H9 (cell line): Measurements from ENCODE around the gene IFIT1B. TPM values are rescaled to one million over a fixed set of nuclear protein-coding genes. Genes with fewer than 3 reads are reported as not detected.

Source experiments
- DNase-seq: peaks from one replicate; pipeline ENCODE4 v3.0.0-alpha.2; 2017
- H2AFZ ChIP-seq: one replicate; pipeline ENCODE4 v1.6.1; 2013; ENCODE audit warnings: mild to moderate bottlenecking, low read length, control low read depth, moderate library complexity
- H2AK5ac ChIP-seq: 2 replicates; pipeline ENCODE4 v1.6.1; 2013; ENCODE audit warnings: low read length, control low read depth, mixed read lengths; ENCODE audit not compliant: insufficient read length
- H2BK120ac ChIP-seq: one replicate; pipeline ENCODE4 v1.6.1; 2013; ENCODE audit warnings: low read depth, mild to moderate bottlenecking, low read length, control low read depth, inconsistent platforms; ENCODE audit not compliant: poor library complexity, severe bottlenecking
- H2BK12ac ChIP-seq: 2 replicates; pipeline ENCODE4 v1.6.1; 2013; ENCODE audit warnings: low read length, control low read depth, mixed read lengths, low read depth; ENCODE audit not compliant: insufficient read length
- H2BK15ac ChIP-seq: 2 replicates; pipeline ENCODE4 v1.6.1; 2013; ENCODE audit warnings: low read depth, low read length, control low read depth
- H2BK20ac ChIP-seq: one replicate; pipeline ENCODE4 v1.6.1; 2013; ENCODE audit warnings: low read depth, mild to moderate bottlenecking, low read length, control low read depth, inconsistent platforms; ENCODE audit not compliant: poor library complexity, severe bottlenecking
- H2BK5ac ChIP-seq: 2 replicates; pipeline ENCODE4 v1.6.1; 2013; ENCODE audit warnings: low read length, control low read depth, mixed read lengths; ENCODE audit not compliant: insufficient read length
- H3K14ac ChIP-seq: 2 replicates; pipeline ENCODE4 v1.6.1; 2013; ENCODE audit warnings: low read length, control low read depth; ENCODE audit not compliant: insufficient read depth
- H3K18ac ChIP-seq: 2 replicates; pipeline ENCODE4 v1.6.1; 2013; ENCODE audit warnings: low read depth, mild to moderate bottlenecking, mixed read lengths, low read length, control low read depth; ENCODE audit not compliant: insufficient read length
- H3K23ac ChIP-seq: 2 replicates; pipeline ENCODE4 v1.6.1; 2013; ENCODE audit warnings: low read length, control low read depth, mixed read lengths, low read depth; ENCODE audit not compliant: insufficient read length
- H3K23me2 ChIP-seq: 2 replicates; pipeline ENCODE4 v1.6.1; 2013; ENCODE audit warnings: low read depth, mild to moderate bottlenecking, mixed read lengths, low read length, control low read depth; ENCODE audit not compliant: insufficient read length, poor library complexity, severe bottlenecking
- H3K27ac ChIP-seq: 2 replicates; pipeline ENCODE4 v1.5.1; 2013; ENCODE audit warnings: low read length, control low read depth, mixed read lengths, low read depth; ENCODE audit not compliant: insufficient read length
- H3K27me3 ChIP-seq: 2 replicates; pipeline ENCODE4 v1.6.1; 2013; ENCODE audit warnings: low read length, control low read depth, inconsistent platforms; ENCODE audit not compliant: insufficient read depth
- H3K4ac ChIP-seq: 2 replicates; pipeline ENCODE4 v1.6.1; 2013; ENCODE audit warnings: low read depth, mild to moderate bottlenecking, control low read depth, inconsistent platforms, low read length, moderate library complexity
- H3K4me1 ChIP-seq: 2 replicates; pipeline ENCODE4 v1.6.1; 2013; ENCODE audit warnings: low read length, control low read depth, inconsistent platforms; ENCODE audit not compliant: insufficient read depth
- H3K4me2 ChIP-seq: 2 replicates; pipeline ENCODE4 v1.6.1; 2013; ENCODE audit warnings: low read length, control low read depth, mixed read lengths; ENCODE audit not compliant: insufficient read length, insufficient read depth
- H3K56ac ChIP-seq: 2 replicates; pipeline ENCODE4 v1.6.1; 2013; ENCODE audit warnings: low read depth, mild to moderate bottlenecking, mixed read lengths, low read length, control low read depth; ENCODE audit not compliant: insufficient read length
- H3K79me1 ChIP-seq: 2 replicates; pipeline ENCODE4 v1.6.1; 2013; ENCODE audit warnings: low read depth, mild to moderate bottlenecking, moderate library complexity, low read length, control low read depth, inconsistent platforms; ENCODE audit not compliant: insufficient read depth, poor library complexity, severe bottlenecking
- H3K79me2 ChIP-seq: 2 replicates; pipeline ENCODE4 v1.6.1; 2013; ENCODE audit warnings: low read length, control low read depth, inconsistent platforms; ENCODE audit not compliant: insufficient read depth
- H3K9ac ChIP-seq: 2 replicates; pipeline ENCODE4 v1.6.1; 2013; ENCODE audit warnings: low read length, control low read depth, mixed read lengths; ENCODE audit not compliant: insufficient read length; ENCODE audit errors: extremely low read depth
- H3K9me3 ChIP-seq: one replicate; pipeline ENCODE4 v1.6.1; 2013; ENCODE audit warnings: low read depth, low read length, inconsistent platforms; ENCODE audit not compliant: control insufficient read depth
- H3T11ph ChIP-seq: one replicate; pipeline ENCODE4 v1.6.1; 2013; ENCODE audit warnings: mild to moderate bottlenecking, low read length, control low read depth, inconsistent platforms
- H4K20me1 ChIP-seq: one replicate; pipeline ENCODE4 v1.6.1; 2013; ENCODE audit not compliant: control insufficient read depth, insufficient read length, insufficient read depth
- H4K5ac ChIP-seq: 2 replicates; pipeline ENCODE4 v1.6.1; 2013; ENCODE audit warnings: low read depth, mild to moderate bottlenecking, mixed read lengths, low read length, control low read depth; ENCODE audit not compliant: insufficient read length
- H4K8ac ChIP-seq: replicated peaks from 2 replicates; pipeline ENCODE4 v1.6.1; 2013; ENCODE audit warnings: low read length, control low read depth, mixed read lengths, low read depth; ENCODE audit not compliant: insufficient read length
- H4K91ac ChIP-seq: 2 replicates; pipeline ENCODE4 v1.6.1; 2013; ENCODE audit warnings: low read depth, mild to moderate bottlenecking, moderate library complexity, mixed read lengths, low read length, control low read depth; ENCODE audit not compliant: insufficient read length
- H3K27ac Mint-ChIP-seq, 3 experiments: 2 replicates in 2 of 3; 3 replicates in 1 of 3; pipeline ENCODE4 v1.8.0; 2020 to 2021; ENCODE audit warnings: mixed read lengths in 3 of 3, mild to moderate bottlenecking in 1 of 3, moderate library complexity in 1 of 3
- H3K27me3 Mint-ChIP-seq: 2 replicates; pipeline ENCODE4 v1.8.0; 2021; ENCODE audit warnings: low read depth, mild to moderate bottlenecking, moderate library complexity, mixed read lengths
- H3K36me3 Mint-ChIP-seq, 3 experiments: 2 replicates in 2 of 3; 3 replicates in 1 of 3; pipeline ENCODE4 v1.8.0; 2020 to 2021; ENCODE audit warnings: low read depth in 3 of 3, mixed read lengths in 3 of 3; ENCODE audit not compliant: insufficient read depth in 1 of 3
- H3K4me1 Mint-ChIP-seq, 2 experiments: 2 replicates each; pipeline ENCODE4 v1.8.0; 2020; ENCODE audit warnings: mixed read lengths in 2 of 2
- H3K4me3 Mint-ChIP-seq, 2 experiments: 2 replicates in 1 of 2; 3 replicates in 1 of 2; pipeline ENCODE4 v1.8.0; 2020 to 2021; ENCODE audit warnings: mild to moderate bottlenecking in 2 of 2, mixed read lengths in 2 of 2, moderate library complexity in 1 of 2
- H3K9me3 Mint-ChIP-seq, 2 experiments: 2 replicates in 1 of 2; 3 replicates in 1 of 2; pipeline ENCODE4 v1.8.0; 2020; ENCODE audit warnings: mild to moderate bottlenecking in 2 of 2, mixed read lengths in 2 of 2, moderate library complexity in 1 of 2
- CTCF ChIP-seq: fragments of 200-600 bp; sonication (generic); conservative IDR thresholded peaks from 3 replicates; pipeline ENCODE4 v1.8.0; 2021; ENCODE audit warnings: antibody characterized with exemption, mild to moderate bottlenecking
- WGBS: extraction: QIAGEN DNeasy Blood & Tissue Kit; methylation state at CpG from one replicate; pipeline ENCODE4 v1.1.7; 2013; ENCODE audit warnings: missing lambda C conversion rate, low lambda C conversion rate, mixed read lengths; ENCODE audit not compliant: insufficient read length; ENCODE audit errors: extremely low coverage; 5-methylcytosine and 5-hydroxymethylcytosine counted together
- total RNA-seq: library from RNA; stranded (reverse); gene quantifications from 2 replicates; pipeline ENCODE4 v1.2.1, GENCODE V29; 2021

IFIT1B gene
- total RNA-seq, 1 experiment from 2014 or later = not detected

- Histone ChIP-seq H3T11ph (no peak overlapping the region), H2AFZ (no peak overlapping the region), H4K8ac (no peak overlapping the region), H4K91ac (no peak overlapping the region), H3K14ac (no peak overlapping the region), H3K4me2 (no peak overlapping the region), H3K23ac (no peak overlapping the region), H3K27me3 (no peaks in the 10 kb centered on the region), H3K9me3 (no peaks in the 10 kb centered on the region), H3K4me1 (no peaks in the 10 kb centered on the region; the same call in 1 of the 2 replicates), H3K79me2 (no peaks in the 10 kb centered on the region), H3K18ac (no peak overlapping the region), H4K20me1 (no peaks in the 10 kb centered on the region), H2BK12ac (no peak overlapping the region), H2BK5ac (no peak overlapping the region), H3K4ac (no peak overlapping the region), H2BK20ac (no peak overlapping the region), H2AK5ac (no peak overlapping the region), H2BK120ac (no peak overlapping the region), H4K5ac (no peak overlapping the region), H3K27ac (no peak overlapping the region), H2BK15ac (no peak overlapping the region), H3K9ac (no peak overlapping the region), H3K56ac (no peak overlapping the region), H3K79me1 (no peaks in the 10 kb centered on the region), H3K23me2 (no peaks in the 10 kb centered on the region)
- Mint-ChIP-seq H3K4me3 (no peak overlapping the region), H3K36me3 (peaks cover 0 to 2% (median 2%) of the 10 kb centered on the region in 3 experiments; a peak in 2 of 7 replicates), H3K27ac (no peak overlapping the region), H3K4me1 (peaks cover 9% of the 10 kb centered on the region in 2 experiments), H3K9me3 (peaks cover 2% of the 10 kb centered on the region in 2 experiments; a peak in 2 of 5 replicates), H3K27me3 (no peaks in the 10 kb centered on the region; the same call in 1 of the 2 replicates)
- DNase-seq = no peak
- no peak for TF ChIP-seq CTCF
- no CpG with 5 or more reads among the region's 1 CpG for WGBS
These were observed 9.7 kb upstream of the IFIT1B start for GRCh38 chr10:89368129-89368528.
